ENCODE measurements around the gene NPAT. TPM values are rescaled to one million over a fixed set of nuclear protein-coding genes. Genes with fewer than 3 reads are reported as not detected.

NPAT gene
- total and polyA plus RNA-seq, 2 of the 4 experiments (the other 2 are of a cell fraction) = 3.1 to 10.6 TPM

GRCh38 chr11:108242422-108242821 is 20.0 kb upstream of the NPAT start:
- H3K4me1 ChIP-seq (ENCODE audit: control insufficient read depth, insufficient read depth, low read length) = no peaks in the 10 kb centered on the region
- ATAC-seq (ENCODE audit: low read depth) (no peak), DNase-seq (no peak)
- dilution Hi-C loops (cut with HindIII; ENCODE audit: low sequenced_read_pairs, unreplicated experiment) = no loop called here
- CTCF ChIA-PET = interaction anchor here (0.5 kb wide), 1 partner anchor 302 kb away, joined by 4 read pairs; no protein-coding TSS in a partner anchor
- no peak overlapping the region for H2BK20ac ChIP-seq (ENCODE audit: low read depth, low read length)
- H4K5ac ChIP-seq (ENCODE audit: low read depth, low read length) = no peak overlapping the region
- no peaks in the 10 kb centered on the region for H3K9me1 ChIP-seq (ENCODE audit: insufficient read depth, low read length)
- H2BK15ac ChIP-seq (ENCODE audit: low read depth, low read length) = no peak overlapping the region
- no peak overlapping the region for H3K27ac ChIP-seq (ENCODE audit: insufficient read depth, low read length)
- in situ Hi-C loops (cut with MboI; ENCODE audit: low sequenced_read_pairs) = no loop called here
- TSS peak; percentile 18 for BruUV-seq (replicated peaks)
- H2BK120ac ChIP-seq (ENCODE audit: low read depth, low read length) = no peak overlapping the region
- H3K56ac ChIP-seq (ENCODE audit: extremely low read depth, insufficient read depth, low read length) = no peak overlapping the region
- H3K23ac ChIP-seq (ENCODE audit: low read depth, low read length) = no peak overlapping the region
- TF ChIP-seq RFX5 (IDR thresholded peaks at IDR 0.05; ENCODE audit: low read depth, low read length) = no peak
- TF ChIP-seq, protein P1, sequence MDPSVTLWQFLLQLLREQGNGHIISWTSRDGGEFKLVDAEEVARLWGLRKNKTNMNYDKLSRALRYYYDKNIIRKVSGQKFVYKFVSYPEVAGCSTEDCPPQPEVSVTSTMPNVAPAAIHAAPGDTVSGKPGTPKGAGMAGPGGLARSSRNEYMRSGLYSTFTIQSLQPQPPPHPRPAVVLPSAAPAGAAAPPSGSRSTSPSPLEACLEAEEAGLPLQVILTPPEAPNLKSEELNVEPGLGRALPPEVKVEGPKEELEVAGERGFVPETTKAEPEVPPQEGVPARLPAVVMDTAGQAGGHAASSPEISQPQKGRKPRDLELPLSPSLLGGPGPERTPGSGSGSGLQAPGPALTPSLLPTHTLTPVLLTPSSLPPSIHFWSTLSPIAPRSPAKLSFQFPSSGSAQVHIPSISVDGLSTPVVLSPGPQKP (IDR thresholded peaks at IDR 0.05; ENCODE audit: borderline replicate concordance, low read depth, low read length) = no peak
- no peak for TF ChIP-seq CHD1 (IDR thresholded peaks at IDR 0.05; ENCODE audit: low read depth, low read length)
- no peak for TF ChIP-seq MXI1 (IDR thresholded peaks at IDR 0.05; ENCODE audit: borderline replicate concordance, low read depth, low read length)
- TF ChIP-seq POLR2A (IDR thresholded peaks at IDR 0.05; ENCODE audit: low read depth, low read length) = no peak
- TF ChIP-seq MAFK (IDR thresholded peaks at IDR 0.05; ENCODE audit: low read depth, low read length) = no peak
- TF ChIP-seq RCOR1 (IDR thresholded peaks at IDR 0.05; ENCODE audit: insufficient replicate concordance, low read length) = no peak
- no peak for TF ChIP-seq CEBPB (IDR thresholded peaks at IDR 0.05; ENCODE audit: low read depth, low read length)
- no peak for TF ChIP-seq NFE2L2 (IDR thresholded peaks at IDR 0.05; ENCODE audit: low read depth, low read length)
- no peak for TF ChIP-seq MAZ (IDR thresholded peaks at IDR 0.05; ENCODE audit: borderline replicate concordance, low read depth, low read length)
- no peak for TF ChIP-seq FOS (IDR thresholded peaks at IDR 0.05; ENCODE audit: low read depth, low read length)
- TF ChIP-seq USF2 (IDR thresholded peaks at IDR 0.05; ENCODE audit: low read depth, low read length) = no peak
- TF ChIP-seq, protein P2, sequence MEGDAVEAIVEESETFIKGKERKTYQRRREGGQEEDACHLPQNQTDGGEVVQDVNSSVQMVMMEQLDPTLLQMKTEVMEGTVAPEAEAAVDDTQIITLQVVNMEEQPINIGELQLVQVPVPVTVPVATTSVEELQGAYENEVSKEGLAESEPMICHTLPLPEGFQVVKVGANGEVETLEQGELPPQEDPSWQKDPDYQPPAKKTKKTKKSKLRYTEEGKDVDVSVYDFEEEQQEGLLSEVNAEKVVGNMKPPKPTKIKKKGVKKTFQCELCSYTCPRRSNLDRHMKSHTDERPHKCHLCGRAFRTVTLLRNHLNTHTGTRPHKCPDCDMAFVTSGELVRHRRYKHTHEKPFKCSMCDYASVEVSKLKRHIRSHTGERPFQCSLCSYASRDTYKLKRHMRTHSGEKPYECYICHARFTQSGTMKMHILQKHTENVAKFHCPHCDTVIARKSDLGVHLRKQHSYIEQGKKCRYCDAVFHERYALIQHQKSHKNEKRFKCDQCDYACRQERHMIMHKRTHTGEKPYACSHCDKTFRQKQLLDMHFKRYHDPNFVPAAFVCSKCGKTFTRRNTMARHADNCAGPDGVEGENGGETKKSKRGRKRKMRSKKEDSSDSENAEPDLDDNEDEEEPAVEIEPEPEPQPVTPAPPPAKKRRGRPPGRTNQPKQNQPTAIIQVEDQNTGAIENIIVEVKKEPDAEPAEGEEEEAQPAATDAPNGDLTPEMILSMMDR (conservative IDR thresholded peaks at IDR 0.05; ENCODE audit: low read depth, low read length) = no peak
- TF ChIP-seq SMC3 (IDR thresholded peaks at IDR 0.05; ENCODE audit: low read depth, low read length) = no peak
- no peak for TF ChIP-seq BHLHE40 (IDR thresholded peaks at IDR 0.05; ENCODE audit: low read depth, low read length)
- no peak for TF ChIP-seq RAD21 (IDR thresholded peaks at IDR 0.05; ENCODE audit: low read length)
- no peaks in the 10 kb centered on the region for H3K9me3 ChIP-seq (ENCODE audit: control insufficient read depth, insufficient read depth, low read length)
- POLR2A ChIA-PET (ENCODE audit: unreplicated experiment) = no interaction called here
- H3K9ac ChIP-seq (ENCODE audit: low read depth, low read length) = no peak overlapping the region
- no peak overlapping the region for H4K91ac ChIP-seq (ENCODE audit: insufficient read depth, low read depth, low read length)
- H3K4me2 ChIP-seq (ENCODE audit: low read depth, low read length) = no peak overlapping the region
- no peak overlapping the region for H3K18ac ChIP-seq (ENCODE audit: low read depth, low read length)
- no peak overlapping the region for H2AFZ ChIP-seq (replicated peaks; ENCODE audit: low read length, poor library complexity)
- H4K20me1 ChIP-seq (ENCODE audit: insufficient read depth, low read length) = no peaks in the 10 kb centered on the region
- intact Hi-C loops (cut with micrococcal nuclease) = no loop called here
- no peak overlapping the region for H2AK5ac ChIP-seq (ENCODE audit: low read depth, low read length)
- H3K79me1 ChIP-seq (ENCODE audit: low read depth in 1 of 2, low read length in 2 of 2) = 0 out of 4 replicates have a peak, but pooled peaks cover 0 to 2% of the 10 kb centered on the region in 2 experiments
- no peak overlapping the region for H3K14ac ChIP-seq (replicated peaks; ENCODE audit: low read depth, low read length)
- H2BK5ac ChIP-seq (ENCODE audit: low read depth, low read length, poor library complexity, severe bottlenecking) = no peak overlapping the region
- WGBS, 2 experiments (ENCODE audit: extremely low coverage in 2 of 2, insufficient read length in 1 of 2) = no CpG with 5 or more reads among the region's 2 CpGs
- no peak overlapping the region for H4K8ac ChIP-seq (ENCODE audit: low read depth in 2 of 2, low read length in 2 of 2)
- no peak overlapping the region for H3K4ac ChIP-seq (ENCODE audit: low read depth, low read length)
- no peak overlapping the region for H2AK9ac ChIP-seq (replicated peaks; ENCODE audit: low read depth, low read length, poor library complexity)
- no peak overlapping the region for H3K4me3 ChIP-seq (ENCODE audit: insufficient read depth, low read depth, low read length)
- H3K27me3 ChIP-seq (ENCODE audit: control insufficient read depth, insufficient read depth, low read length) = no peaks in the 10 kb centered on the region
- H3K36me3 ChIP-seq (ENCODE audit: control insufficient read depth, insufficient read depth, low read length) = peaks cover 10% of the 10 kb centered on the region; the same call in 1 of the 2 replicates
